Dermis blood vessel endothelial cell (primary cell): ENCODE measurements around the gene ANO8. TPM values are rescaled to one million over a fixed set of nuclear protein-coding genes. Genes with fewer than 3 reads are reported as not detected.
"Not testable (repeated sequence)": the region's sequence is repeated elsewhere in the genome, so short reads cannot be mapped to it uniquely, and the experiment has no call there.

Experiments used
- DNase-seq: peaks from one replicate; pipeline ENCODE4 v3.0.0; 2010
- total RNA-seq: library from RNA; depleted of rRNA; stranded (reverse); fragments of >200 nt; gene quantifications from 2 replicates; pipeline ENCODE4 v1.2.3, GENCODE V29; 2014

ANO8 gene, protein sequence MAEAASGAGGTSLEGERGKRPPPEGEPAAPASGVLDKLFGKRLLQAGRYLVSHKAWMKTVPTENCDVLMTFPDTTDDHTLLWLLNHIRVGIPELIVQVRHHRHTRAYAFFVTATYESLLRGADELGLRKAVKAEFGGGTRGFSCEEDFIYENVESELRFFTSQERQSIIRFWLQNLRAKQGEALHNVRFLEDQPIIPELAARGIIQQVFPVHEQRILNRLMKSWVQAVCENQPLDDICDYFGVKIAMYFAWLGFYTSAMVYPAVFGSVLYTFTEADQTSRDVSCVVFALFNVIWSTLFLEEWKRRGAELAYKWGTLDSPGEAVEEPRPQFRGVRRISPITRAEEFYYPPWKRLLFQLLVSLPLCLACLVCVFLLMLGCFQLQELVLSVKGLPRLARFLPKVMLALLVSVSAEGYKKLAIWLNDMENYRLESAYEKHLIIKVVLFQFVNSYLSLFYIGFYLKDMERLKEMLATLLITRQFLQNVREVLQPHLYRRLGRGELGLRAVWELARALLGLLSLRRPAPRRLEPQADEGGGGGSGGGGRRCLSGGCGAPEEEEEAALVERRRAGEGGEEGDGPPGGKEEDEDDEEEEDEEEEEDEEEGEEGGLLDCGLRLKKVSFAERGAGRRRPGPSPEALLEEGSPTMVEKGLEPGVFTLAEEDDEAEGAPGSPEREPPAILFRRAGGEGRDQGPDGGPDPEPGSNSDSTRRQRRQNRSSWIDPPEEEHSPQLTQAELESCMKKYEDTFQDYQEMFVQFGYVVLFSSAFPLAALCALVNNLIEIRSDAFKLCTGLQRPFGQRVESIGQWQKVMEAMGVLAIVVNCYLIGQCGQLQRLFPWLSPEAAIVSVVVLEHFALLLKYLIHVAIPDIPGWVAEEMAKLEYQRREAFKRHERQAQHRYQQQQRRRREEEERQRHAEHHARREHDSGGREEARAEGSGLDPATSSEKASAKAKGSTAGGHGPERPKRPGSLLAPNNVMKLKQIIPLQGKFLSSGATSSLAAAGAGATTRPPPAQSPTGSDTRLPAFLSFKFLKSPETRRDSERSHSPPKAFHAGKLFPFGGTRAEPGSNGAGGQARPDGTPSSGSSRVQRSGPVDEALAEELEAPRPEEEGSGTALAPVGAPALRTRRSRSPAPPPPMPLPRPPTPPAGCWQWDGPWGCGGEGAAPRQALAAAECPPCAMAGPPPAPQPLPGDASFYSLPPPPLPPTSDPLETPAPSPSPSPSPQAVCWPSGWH
- 5.0 and 6.8 TPM in 2 replicates for total RNA-seq

DNA sequence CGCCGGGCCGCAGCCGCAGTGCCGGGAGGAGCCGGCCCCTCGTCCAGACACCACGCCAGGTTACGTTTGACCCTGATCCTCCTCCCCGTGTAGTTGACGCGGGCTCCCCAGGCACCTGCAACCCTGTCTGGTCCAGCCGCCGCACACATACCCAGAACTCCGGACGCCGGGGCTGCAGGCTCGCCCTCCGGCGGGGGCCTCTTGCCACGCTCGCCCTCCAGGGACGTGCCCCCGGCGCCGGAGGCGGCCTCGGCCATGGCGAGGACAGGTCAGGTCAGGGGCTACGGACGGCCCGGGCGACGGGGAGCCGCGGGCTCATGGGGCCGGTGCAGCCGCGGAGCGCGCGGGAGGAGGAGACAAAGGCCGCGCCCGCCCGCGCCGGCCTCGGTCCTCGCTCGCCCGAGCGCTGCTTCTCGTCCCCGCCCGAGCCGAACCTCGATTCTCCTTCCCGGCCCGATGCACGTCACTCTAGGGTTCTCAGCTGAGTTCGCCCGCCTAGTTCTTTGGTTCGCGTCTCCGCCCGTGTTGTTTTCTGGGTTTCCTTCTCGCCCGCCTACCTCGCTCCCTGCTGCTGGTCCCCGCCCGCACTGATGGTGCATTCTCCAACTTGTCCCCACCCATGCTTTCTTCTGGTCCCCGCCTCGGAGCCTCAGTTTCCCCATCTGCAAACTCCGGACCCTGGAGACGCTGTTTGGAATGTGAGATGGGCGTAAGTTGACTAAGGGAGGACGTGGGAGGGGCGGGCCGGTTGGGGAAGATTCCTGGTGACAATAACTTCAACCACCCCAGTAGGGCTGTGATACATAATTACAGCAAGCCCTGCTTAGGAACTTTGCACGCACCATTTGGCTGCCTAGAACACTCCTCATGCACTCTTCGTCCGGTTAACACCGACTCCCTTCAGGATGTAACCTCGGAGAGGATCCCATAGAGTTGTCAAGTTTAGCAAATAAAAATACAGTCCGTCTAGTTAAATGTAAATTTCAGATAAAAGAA is at the start of gene ANO8:
TSS of gene ANO8 (minus strand) at position 442 of the 996 bp plus-strand sequence. CDS start at position 257, 185 bp downstream.
- peak; percentile 99 for DNase-seq

DNA sequence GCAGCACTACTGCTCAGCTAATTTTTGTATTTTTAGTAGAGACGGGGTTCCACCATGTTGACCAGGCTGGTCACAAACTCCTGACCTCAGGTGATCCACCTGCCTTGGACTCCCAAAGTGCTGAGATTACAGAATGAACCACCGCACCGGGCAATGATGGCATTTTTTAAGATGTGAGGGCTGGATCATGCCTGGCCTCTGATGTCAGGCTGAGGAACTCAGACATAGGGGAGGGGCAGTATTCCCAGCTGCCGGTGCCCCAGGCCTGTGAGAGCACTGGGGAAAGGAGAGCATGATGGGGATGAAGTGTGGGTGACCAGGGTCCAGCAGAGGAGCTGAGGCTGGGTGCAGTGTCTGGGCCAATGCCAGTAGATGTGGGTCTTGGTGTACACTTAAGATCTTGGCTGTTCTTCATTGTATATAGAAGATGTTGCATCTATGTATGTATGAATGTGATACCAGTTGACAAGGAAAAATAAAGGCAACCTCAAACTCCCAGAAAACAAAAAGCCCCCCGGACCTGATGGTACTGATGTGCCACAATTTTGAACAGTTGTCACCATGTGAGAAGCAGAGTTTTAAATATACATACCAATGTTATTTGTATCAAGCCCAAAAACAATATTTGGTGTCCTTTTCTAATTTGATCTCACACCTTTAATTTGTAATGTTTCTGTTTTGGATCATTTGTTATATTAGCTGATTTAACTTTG is 45.9 kb upstream of the ANO8 start:
- DNase-seq, result no peak

DNA sequence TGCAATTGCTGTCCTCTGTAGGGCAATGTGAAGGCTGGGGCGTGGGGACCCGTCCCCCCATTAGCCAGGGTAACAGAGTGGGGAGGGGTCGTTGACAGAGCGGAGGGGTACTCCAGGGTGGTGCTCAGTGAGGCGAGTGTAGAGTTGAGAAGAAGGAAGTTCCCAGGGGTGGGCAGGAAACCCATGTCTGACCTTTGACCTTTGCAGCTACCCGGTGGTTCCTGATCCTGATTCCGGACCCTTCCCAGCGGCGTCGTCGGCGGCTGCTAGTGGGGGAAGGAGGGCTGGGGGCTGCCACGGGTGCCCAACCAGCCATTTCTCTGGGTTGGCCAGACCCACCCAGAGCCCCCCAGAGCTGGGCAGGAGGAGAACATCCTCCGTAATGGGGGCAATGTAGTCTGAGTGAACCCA is 44.6 kb upstream of the ANO8 start:
- peak; percentile 68 for DNase-seq

DNA sequence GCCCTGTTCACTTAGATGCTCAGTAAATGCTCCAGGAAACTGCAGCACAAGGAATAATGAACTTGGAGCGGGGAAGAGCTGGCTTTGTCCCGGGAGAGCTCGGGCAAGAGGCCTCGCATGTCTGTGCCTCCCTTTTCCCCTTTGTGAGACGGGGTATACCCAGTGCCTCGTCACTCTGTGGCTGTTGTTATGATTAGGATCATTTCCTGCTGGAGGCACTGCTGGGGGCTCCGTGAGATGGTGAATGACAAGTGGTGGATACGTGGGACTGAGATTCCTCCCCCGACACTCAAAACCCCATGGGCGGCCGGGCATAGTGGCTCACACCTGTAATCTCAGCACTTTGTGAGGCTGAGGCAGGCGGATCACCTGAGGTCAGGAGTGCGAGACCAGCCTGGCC is 43.6 kb upstream of the ANO8 start:
- peak; percentile 28 for DNase-seq

DNA sequence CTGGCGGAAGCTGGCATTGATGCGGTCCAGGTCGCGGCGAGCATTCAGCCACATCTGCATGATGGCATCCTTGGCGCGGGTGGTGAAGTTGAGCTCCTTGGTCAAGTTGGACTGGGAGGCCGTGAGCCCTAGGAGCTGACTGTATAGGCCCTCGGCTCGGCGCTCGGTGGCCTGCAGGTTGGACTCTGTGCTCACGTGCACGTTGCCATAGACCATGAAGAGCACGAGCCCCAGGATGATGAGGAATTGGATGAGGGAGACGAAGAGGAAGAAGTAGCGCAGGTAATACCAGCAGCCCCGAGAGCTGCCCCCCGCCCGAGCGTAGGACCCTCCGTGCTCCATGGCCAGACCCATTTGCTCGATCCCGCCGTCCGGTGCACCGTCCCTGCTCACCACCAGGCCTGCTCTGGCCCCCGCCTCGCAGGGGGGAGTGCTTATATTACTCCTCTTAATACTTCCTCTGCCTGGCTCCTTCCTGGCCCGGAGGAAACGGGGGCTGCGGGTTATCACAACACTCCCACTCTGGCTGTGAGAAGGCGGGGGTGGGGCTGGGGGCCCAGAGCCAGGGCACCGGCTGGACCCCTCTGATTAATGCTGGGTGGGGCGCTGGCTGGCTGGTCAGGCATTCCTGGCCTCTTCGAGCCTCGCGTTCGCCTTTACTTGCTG is 42.4 kb upstream of the ANO8 start, which contains the start of gene PLVAP:
TSS of gene PLVAP (minus strand) at position 408 of the 666 bp plus-strand sequence. CDS start at position 354, 54 bp downstream.
- DNase-seq, result peak; percentile 60

DNA sequence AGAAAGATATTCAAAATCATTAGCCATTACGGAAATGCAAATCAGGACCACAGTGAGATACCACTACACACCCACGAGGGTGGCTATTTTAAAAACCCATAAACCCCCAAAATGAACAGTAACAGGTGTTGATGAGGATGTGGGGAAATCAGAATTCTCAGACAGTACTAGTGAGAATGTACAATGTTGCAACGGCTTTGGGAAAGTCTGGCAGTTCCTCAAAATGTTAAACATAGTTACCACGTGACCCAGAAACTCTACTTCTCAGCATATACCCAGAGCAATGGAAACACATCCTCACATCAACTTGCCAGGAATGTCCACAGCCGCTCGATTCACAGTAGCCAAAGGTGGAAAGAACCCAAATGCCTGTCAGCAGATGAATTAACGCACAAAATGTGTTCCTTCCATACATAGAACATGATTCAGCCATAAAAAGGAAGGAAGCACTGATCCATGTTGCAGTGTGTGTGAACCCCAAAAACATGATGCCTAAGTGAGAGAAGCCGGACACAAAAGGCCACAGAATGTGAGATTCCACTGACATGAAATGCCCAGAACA is 35.5 kb upstream of the ANO8 start:
- peak; percentile 28 for DNase-seq

DNA sequence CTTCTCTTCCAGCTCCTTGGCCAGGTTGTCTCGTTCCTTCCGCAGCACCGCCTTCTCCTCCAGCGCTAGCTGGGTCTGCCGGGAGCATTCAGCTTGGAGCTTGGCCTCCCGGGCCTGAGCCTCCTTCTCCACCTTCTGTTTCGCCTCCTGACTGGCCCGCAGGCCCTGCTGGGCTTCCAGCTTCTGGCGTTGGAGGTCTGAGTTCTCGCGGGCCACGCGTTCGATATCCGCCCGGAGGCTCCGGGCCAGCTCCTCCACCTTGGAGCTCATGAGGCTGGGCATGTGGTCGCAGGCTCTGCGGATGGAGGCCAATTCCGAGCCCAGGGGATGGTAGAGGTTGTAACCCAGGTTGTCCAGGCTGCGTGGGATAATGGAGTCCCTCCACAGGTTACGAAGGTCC is 30.7 kb upstream of the ANO8 start:
- DNase-seq, result no peak

DNA sequence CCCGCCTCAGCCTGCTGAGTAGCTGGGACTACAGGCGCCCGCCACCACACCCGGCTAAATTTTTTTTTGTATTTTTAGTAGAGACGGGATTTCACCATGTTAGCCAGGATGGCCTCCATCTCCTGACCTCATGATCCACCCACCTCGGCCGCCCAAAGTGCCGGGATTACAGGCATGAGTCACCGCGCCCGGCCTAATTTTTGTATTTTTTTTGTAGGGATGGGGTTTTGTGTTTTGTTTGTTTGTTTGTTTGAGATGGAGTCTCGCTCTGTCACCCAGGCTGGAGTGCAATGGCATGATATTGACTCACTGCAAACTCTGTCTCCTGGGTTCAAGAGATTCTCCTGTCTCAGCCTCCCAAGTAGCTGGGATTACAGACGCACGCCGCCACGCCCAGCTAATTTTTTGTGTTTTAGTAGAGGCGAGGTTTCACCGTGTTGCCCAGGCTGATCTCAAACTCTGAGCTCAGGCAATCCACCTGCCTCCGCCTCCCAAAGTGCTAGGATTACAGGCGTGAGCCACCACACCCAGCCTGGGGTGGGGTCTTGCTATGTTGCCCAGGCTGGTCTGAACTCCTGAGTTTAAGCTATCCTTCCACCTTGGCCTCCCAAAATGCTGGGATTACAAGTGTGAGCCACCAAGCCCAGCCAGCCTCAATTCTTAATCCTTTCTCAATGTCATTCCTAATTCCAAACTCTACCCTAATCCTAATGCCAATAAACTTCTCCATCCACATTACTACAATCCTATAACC is 29.4 kb upstream of the ANO8 start:
- DNase-seq, result not testable (repeated sequence)

DNA sequence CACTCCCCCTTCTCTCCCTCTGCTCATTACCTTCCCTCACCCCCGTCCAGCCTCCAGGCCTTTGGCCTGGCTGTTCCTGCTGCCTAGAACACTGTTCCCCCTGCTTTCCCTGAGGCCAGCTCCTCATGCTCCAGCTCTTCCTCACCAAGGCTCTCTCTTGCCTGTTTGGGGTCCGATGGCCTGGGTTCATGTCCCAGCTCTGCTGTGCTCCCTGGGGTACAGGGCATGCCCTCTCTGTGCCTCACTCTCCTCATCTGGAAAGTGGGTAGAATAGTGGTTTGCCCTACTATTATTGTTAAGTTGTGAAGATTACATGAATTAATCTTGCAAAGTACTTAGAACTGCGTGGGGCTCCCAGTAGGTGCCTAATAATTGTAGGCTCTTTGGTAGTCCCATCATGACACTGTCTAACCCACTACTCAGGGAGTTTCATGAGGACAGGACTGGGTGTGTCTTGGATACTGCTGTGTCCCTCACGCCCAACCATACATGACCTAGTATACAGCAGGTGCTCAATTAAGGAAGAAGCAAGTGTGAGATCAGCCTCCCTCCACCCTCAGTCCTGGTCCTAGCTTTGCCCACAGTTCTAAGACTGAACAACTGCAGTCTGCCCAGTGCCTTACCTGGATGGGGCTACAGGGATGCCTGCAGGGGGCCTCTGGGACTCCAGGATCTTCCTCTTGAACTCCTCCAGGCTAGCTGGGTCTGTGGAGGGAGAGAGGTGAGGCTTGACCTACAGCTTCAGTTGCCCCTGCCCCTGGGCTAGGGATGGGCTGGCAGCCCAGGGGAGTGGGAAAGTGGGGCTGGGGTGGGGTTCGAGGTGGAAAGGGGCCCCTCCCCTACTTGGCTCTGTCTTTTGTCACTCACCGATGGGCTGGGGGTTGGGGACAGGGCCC is 25.5 kb upstream of the ANO8 start:
- no peak for DNase-seq

DNA sequence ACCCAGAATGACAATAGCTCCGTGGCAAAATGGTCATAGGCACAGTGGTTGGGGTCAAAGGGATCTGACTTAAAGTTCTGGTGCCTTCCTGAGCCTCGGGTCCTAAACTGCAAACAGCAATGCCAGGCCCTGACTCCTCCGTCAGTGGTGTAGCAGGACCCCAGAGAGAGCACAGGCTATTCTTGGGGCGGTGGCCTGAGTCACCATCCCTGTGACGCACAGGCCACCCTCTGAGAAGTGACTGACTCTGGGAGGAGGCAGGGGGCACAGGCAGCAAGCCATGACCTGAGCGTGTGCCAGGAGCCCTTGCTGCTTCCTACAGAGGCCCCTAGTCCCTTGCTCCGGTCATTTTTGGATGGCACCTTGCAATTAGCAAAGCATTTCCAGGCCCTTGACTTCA is 23.7 kb upstream of the ANO8 start:
- DNase-seq, result no peak

DNA sequence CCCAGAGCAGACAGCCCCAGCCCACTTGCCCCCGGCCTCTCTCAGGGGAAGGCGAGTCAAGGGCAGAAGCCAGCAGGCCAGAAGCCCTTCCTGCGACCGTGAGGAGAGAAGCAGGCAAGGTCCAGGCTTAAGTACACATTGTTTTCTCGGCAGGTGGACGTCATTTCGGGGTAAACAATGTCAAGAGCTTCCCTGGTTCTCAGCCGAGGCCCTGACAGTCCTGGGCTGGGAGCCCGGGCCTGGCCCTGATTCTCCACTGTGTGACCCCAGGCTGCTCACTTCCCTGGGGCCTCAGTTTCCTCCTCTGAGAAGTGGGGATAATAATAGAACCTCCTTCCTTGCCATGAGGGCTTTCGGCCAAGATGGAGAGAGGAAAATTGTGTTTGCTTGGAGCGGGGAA is 23.1 kb upstream of the ANO8 start:
- DNase-seq, result peak; percentile 27

DNA sequence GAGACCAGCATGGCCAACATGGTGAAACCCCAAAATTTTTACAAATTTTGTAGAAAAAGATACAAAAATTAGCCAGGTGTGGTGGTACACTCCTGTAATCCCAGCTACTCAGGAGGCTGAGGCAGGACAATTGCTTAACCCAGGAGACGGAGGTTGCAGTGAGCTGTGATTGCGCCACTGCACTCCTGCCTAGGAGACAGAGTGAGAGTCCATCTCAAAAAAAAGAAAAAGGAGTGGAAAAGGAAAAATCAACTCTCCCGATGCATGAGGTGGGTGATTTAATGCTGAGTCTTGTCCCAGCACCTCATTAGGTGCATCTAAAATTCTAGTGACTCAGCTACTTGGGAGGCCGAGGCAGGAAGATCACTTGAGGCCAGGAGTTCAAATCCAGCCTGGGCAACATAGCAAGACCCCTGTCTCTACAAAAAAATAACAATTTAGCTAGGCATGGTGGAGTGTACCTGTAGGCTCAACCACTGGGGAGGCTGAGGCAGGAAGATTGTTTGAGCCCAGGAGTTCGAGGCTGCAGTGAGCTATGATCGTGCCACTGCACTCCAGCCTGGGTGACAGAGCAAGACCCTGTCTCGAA is 22.5 kb upstream of the ANO8 start:
- no peak for DNase-seq

DNA sequence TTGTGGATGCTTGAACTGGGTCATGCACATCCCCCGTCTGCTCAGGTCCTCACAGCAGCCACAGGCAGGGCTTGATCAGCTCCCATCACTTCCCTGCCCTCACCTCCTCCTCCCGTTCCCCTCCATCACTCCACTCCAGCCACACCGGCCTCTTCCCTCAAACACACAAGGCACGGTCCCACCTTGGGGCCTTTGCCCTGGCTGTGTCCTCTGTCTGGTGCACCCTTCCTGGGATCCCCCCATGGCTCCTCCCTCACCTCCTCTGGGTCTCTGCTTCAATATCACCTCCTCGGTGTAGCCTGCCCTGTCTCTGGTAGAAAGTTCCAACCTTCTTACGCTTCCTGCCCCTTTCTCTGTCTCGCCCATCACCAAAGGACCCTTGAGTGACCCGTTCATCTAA is 18.7 kb upstream of the ANO8 start:
- no peak for DNase-seq

DNA sequence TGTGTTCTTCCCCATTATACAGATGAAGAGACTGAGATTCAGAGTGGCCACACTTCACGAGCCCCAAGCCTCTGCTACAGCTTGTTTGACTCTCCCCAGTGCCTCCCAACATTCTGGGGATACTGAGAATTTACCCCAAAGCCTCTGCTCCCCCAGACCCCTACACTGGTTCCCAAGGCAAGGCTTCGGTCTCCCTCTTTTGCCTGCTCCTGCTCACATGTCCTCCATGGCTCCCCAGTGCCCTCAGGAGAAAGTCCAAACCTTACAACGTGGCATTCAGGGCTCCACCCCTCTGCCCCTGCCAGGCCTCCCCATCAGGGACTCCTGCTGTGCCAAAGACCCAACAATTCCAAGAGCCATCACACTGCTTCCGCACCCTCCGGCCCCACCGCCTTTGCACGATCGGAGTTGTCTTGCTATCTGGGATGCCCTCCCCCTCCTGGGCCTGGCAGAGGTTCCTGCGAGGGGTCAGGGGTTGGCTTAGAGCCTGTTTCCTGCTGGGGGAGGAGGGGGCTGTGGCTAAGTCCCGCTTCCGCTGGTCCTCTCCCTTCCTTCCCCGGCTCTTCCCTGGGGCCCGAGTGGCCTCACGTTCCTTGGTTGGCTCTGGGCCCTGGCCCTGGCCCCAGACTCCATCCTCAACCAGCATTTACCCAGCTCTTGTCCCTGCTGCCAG is 18.1 kb upstream of the ANO8 start:
- peak; percentile 20 for DNase-seq

DNA sequence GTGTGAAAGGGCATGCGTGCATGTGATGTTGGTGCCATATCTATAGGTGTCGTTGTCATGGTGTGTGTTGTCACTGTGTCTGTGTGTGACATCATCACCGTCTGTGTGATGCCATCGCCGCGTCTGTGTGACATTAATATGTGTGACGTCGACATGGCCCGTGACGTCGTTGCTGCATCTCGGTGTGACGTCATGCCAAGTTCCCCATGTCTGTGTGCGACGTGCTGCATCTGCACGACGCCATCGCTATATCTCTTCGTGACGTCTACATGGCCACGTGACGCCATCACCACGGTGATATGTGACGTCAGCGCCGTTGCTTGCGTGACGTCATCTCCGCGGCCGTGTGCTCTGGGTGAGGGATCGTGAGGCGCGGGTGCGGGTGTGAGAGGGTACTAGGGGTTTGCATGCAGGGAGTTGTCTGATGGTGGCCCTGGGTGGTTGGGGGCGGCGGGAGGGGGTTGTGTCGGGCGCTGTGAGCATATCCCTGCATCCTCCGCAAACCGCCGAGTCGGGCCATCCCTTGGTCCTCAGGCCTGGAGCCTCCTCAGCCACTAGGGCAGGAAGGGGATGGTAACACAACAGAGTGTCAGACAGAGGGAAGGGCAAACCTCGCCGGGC is 17.3 kb upstream of the ANO8 start:
- no peak for DNase-seq

DNA sequence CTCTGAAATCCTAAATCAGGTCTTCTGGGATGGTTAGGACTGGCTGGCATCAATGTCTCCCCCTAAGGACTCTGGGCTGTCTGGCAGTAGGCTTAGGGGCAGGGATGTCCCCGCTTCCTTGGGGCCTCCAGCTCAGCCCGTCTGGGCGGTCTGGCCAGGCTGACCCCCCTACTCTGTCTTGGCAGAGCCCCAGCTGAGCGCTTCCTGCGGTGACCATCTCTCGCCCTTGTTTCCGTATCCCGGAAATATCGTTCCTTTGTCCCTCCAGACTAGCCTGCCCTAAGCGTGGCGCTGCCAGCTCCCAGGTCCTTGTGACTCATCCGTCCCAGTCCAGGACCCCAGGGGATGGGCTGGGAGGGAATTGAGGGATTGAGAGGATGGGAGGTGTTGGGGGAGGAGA is 14.0 kb upstream of the ANO8 start:
- peak; percentile 92 for DNase-seq

DNA sequence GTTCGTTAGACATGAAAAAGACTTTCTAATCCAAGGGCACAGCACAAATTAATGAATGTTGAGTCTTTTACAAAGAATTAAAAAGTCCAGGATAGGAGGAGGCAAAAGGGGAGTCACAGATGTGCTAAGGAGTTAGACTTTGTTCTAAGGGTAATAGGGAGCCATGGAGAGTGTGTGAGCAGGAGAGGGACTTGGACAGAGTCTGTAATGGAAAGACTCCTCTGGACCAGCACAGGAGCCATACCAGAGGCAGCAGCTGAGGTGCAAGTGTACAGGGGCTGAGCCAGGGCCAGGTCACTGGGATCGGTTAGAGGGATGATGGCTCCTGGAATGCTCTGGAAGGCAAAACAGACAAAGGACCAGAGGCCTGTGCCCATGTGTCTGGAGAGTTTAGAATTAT is 13.2 kb upstream of the ANO8 start:
- DNase-seq, result peak; percentile 20
